Measurements from ENCODE around the gene MCEMP1. TPM values are rescaled to one million over a fixed set of nuclear protein-coding genes. Genes with fewer than 3 reads are reported as not detected.

MCEMP1 gene
- total RNA-seq, 1 experiment from 2014 or later = not detected

Other genes starting within 250 kb of the MCEMP1 start
- gene PEX11G, start 188.1 kb upstream of the MCEMP1 start, total RNA-seq (2014; rRNA removed; shearing (Covaris generic); ENCODE audit: low replicate concordance) = 1.0 and 1.8 TPM in 2 replicates
- not detected in 2 replicates for gene ZNF358, start 161.0 kb upstream of the MCEMP1 start, total RNA-seq (2014; rRNA removed; shearing (Covaris generic); ENCODE audit: low replicate concordance)
- gene MCOLN1, start 154.5 kb upstream of the MCEMP1 start, total RNA-seq (2014; rRNA removed; shearing (Covaris generic); ENCODE audit: low replicate concordance) = 1.9 and 3.9 TPM in 2 replicates
- 65.8 and 121 TPM in 2 replicates for gene PNPLA6, start 141.4 kb upstream of the MCEMP1 start, total RNA-seq (2014; rRNA removed; shearing (Covaris generic); ENCODE audit: low replicate concordance)
- gene CAMSAP3, start 81.2 kb upstream of the MCEMP1 start, total RNA-seq (2014; rRNA removed; shearing (Covaris generic); ENCODE audit: low replicate concordance) = 0.36 TPM in 1 of 2 replicates, not detected in the other
- gene XAB2, start 47.5 kb upstream of the MCEMP1 start, total RNA-seq (2014; rRNA removed; shearing (Covaris generic); ENCODE audit: low replicate concordance) = 20.2 and 36.2 TPM in 2 replicates
- gene PET100, start 47.3 kb upstream of the MCEMP1 start, total RNA-seq (2014; rRNA removed; shearing (Covaris generic); ENCODE audit: low replicate concordance) = 15.5 and 51.5 TPM in 2 replicates
- gene PCP2, start 43.4 kb upstream of the MCEMP1 start, total RNA-seq (2014; rRNA removed; shearing (Covaris generic); ENCODE audit: low replicate concordance) = 0.65 TPM in 1 of 2 replicates, not detected in the other
- gene STXBP2, start 40.0 kb upstream of the MCEMP1 start, total RNA-seq (2014; rRNA removed; shearing (Covaris generic); ENCODE audit: low replicate concordance) = 36.5 and 61.3 TPM in 2 replicates
- not detected in 2 replicates for gene RETN, start 8.0 kb upstream of the MCEMP1 start, total RNA-seq (2014; rRNA removed; shearing (Covaris generic); ENCODE audit: low replicate concordance)
- gene TRAPPC5, start 3.7 kb downstream of the MCEMP1 start, total RNA-seq (2014; rRNA removed; shearing (Covaris generic); ENCODE audit: low replicate concordance) = 52.1 and 116 TPM in 2 replicates
- 0.14 TPM in 1 of 2 replicates, not detected in the other for gene FCER2, start 25.0 kb downstream of the MCEMP1 start, total RNA-seq (2014; rRNA removed; shearing (Covaris generic); ENCODE audit: low replicate concordance)
- gene CLEC4G, start 55.0 kb downstream of the MCEMP1 start, total RNA-seq (2014; rRNA removed; shearing (Covaris generic); ENCODE audit: low replicate concordance) = not detected in 2 replicates
- gene CD209, start 70.4 kb downstream of the MCEMP1 start, total RNA-seq (2014; rRNA removed; shearing (Covaris generic); ENCODE audit: low replicate concordance) = not detected in 2 replicates
- gene CLEC4M, start 86.2 kb downstream of the MCEMP1 start, total RNA-seq (2014; rRNA removed; shearing (Covaris generic); ENCODE audit: low replicate concordance) = not detected in 2 replicates
- gene EVI5L, start 153.1 kb downstream of the MCEMP1 start, total RNA-seq (2014; rRNA removed; shearing (Covaris generic); ENCODE audit: low replicate concordance) = 6.0 and 8.9 TPM in 2 replicates
- gene PRR36, start 197.3 kb downstream of the MCEMP1 start, total RNA-seq (2014; rRNA removed; shearing (Covaris generic); ENCODE audit: low replicate concordance) = not detected in 2 replicates
- not detected in 2 replicates for gene LRRC8E, start 211.4 kb downstream of the MCEMP1 start, total RNA-seq (2014; rRNA removed; shearing (Covaris generic); ENCODE audit: low replicate concordance)
- 10.4 and 14.4 TPM in 2 replicates for gene MAP2K7, start 226.8 kb downstream of the MCEMP1 start, total RNA-seq (2014; rRNA removed; shearing (Covaris generic); ENCODE audit: low replicate concordance)
- not detected in 2 replicates for gene TGFBR3L, start 237.7 kb downstream of the MCEMP1 start, total RNA-seq (2014; rRNA removed; shearing (Covaris generic); ENCODE audit: low replicate concordance)
- 9.8 and 22.0 TPM in 2 replicates for gene SNAPC2, start 243.2 kb downstream of the MCEMP1 start, total RNA-seq (2014; rRNA removed; shearing (Covaris generic); ENCODE audit: low replicate concordance)
- gene CTXN1, start 249.0 kb downstream of the MCEMP1 start, total RNA-seq (2014; rRNA removed; shearing (Covaris generic); ENCODE audit: low replicate concordance) = 0.18 TPM in 1 of 2 replicates, not detected in the other

All from Karpas-422 (cell line).